ENCODE results near the gene ID4.

ID4 gene

GRCh38 chr6:19811397-19812079 lies 25.6 kb upstream of the ID4 start:
- DNase-seq: no peak
- Mint-ChIP-seq H3K27ac (no peak overlapping the region), H3K4me3 (no peak overlapping the region), H3K9me3 (peaks cover 0 to 4% of the 10 kb centered on the region in 2 donors), H3K27me3 (peaks cover 2 to 4% of the 10 kb centered on the region in 2 donors), H3K36me3 (ENCODE audit: insufficient read depth) (no peaks in the 10 kb centered on the region), H3K4me1 (ENCODE audit: low read depth in 2 of 2) (no peaks in the 10 kb centered on the region)
- ATAC-seq (replicated peaks): no peak

- Mint-ChIP-seq H3K4me1 (ENCODE audit: low read depth in 2 of 2) (no peaks in the 10 kb centered on the region), H3K4me3 (no peak overlapping the region), H3K27me3 (no peaks in the 10 kb centered on the region), H3K9me3 (peaks cover 0 to 7% of the 10 kb centered on the region in 2 donors), H3K27ac (no peak overlapping the region), H3K36me3 (ENCODE audit: insufficient read depth) (no peaks in the 10 kb centered on the region)
- DNase-seq: no peak
- no peak for ATAC-seq (replicated peaks)
Measured at GRCh38 chr6:19812512-19813119, 24.6 kb upstream of the ID4 start.

- Mint-ChIP-seq H3K4me1 (ENCODE audit: low read depth in 2 of 2) (no peaks in the 10 kb centered on the region), H3K4me3 (no peak overlapping the region), H3K27me3 (no peaks in the 10 kb centered on the region), H3K27ac (no peak overlapping the region), H3K9me3 (peaks cover 0 to 4% of the 10 kb centered on the region in 2 donors), H3K36me3 (ENCODE audit: insufficient read depth) (no peaks in the 10 kb centered on the region)
- DNase-seq (no peak), ATAC-seq (replicated peaks) (no peak)
Measured at GRCh38 chr6:19818805-19819204, 18.4 kb upstream of the ID4 start.

- DNase-seq (no peak), ATAC-seq (replicated peaks) (no peak)
- no peaks in the 10 kb centered on the region for H3K4me1 Mint-ChIP-seq (ENCODE audit: low read depth in 2 of 2)
- no peak overlapping the region for H3K4me3 Mint-ChIP-seq
- H3K27me3 Mint-ChIP-seq: no peaks in the 10 kb centered on the region
- peaks cover 0 to 1% of the 10 kb centered on the region in 2 donors for H3K9me3 Mint-ChIP-seq
- no peaks in the 10 kb centered on the region for H3K36me3 Mint-ChIP-seq (ENCODE audit: insufficient read depth)
- no peak overlapping the region for H3K27ac Mint-ChIP-seq
Measured at GRCh38 chr6:19824058-19824807, 12.9 kb upstream of the ID4 start.

GRCh38 chr6:19827247-19827646 lies 9.9 kb upstream of the ID4 start:
- Mint-ChIP-seq H3K9me3 (peaks cover 0 to 1% of the 10 kb centered on the region in 2 donors), H3K4me3 (no peak overlapping the region), H3K27me3 (no peaks in the 10 kb centered on the region), H3K4me1 (ENCODE audit: low read depth in 2 of 2) (no peaks in the 10 kb centered on the region), H3K27ac (no peak overlapping the region), H3K36me3 (ENCODE audit: insufficient read depth) (no peaks in the 10 kb centered on the region)
- no peak for ATAC-seq (replicated peaks)
- DNase-seq: no peak

- H3K9me3 Mint-ChIP-seq: peaks cover 0 to 1% of the 10 kb centered on the region in 2 donors
- ATAC-seq (replicated peaks) (no peak), DNase-seq (no peak)
- no peak overlapping the region for H3K4me3 Mint-ChIP-seq
- no peak overlapping the region for H3K27ac Mint-ChIP-seq
- H3K36me3 Mint-ChIP-seq (ENCODE audit: insufficient read depth): no peaks in the 10 kb centered on the region
- H3K4me1 Mint-ChIP-seq (ENCODE audit: low read depth in 2 of 2): no peaks in the 10 kb centered on the region
- H3K27me3 Mint-ChIP-seq: no peaks in the 10 kb centered on the region
Measured at GRCh38 chr6:19827903-19828302, 9.3 kb upstream of the ID4 start.

- Mint-ChIP-seq H3K4me1 (ENCODE audit: low read depth in 2 of 2) (no peaks in the 10 kb centered on the region), H3K9me3 (peaks cover 0 to 1% of the 10 kb centered on the region in 2 donors), H3K27me3 (peaks cover under 1 to 8% of the 10 kb centered on the region in 2 donors), H3K4me3 (no peak overlapping the region), H3K36me3 (ENCODE audit: insufficient read depth) (no peaks in the 10 kb centered on the region), H3K27ac (no peak overlapping the region)
- ATAC-seq (replicated peaks) (no peak), DNase-seq (no peak)
Measured at GRCh38 chr6:19830171-19830570, 7.0 kb upstream of the ID4 start.

GRCh38 chr6:19831358-19831757 lies 5.8 kb upstream of the ID4 start:
- DNase-seq (no peak), ATAC-seq (replicated peaks) (no peak)
- Mint-ChIP-seq H3K27ac (no peak overlapping the region), H3K4me1 (ENCODE audit: low read depth in 2 of 2) (no peaks in the 10 kb centered on the region), H3K36me3 (ENCODE audit: insufficient read depth) (no peaks in the 10 kb centered on the region), H3K9me3 (peaks cover 0 to 1% of the 10 kb centered on the region in 2 donors), H3K27me3 (peaks cover 6 to 19% of the 10 kb centered on the region in 2 donors), H3K4me3 (no peak overlapping the region)

- no peak overlapping the region for H3K27ac Mint-ChIP-seq
- DNase-seq (no peak), ATAC-seq (replicated peaks) (no peak)
- no peaks in the 10 kb centered on the region for H3K36me3 Mint-ChIP-seq (ENCODE audit: insufficient read depth)
- H3K27me3 Mint-ChIP-seq: peaks cover 18 to 31% of the 10 kb centered on the region in 2 donors
- no peaks in the 10 kb centered on the region for H3K9me3 Mint-ChIP-seq
- no peaks in the 10 kb centered on the region for H3K4me1 Mint-ChIP-seq (ENCODE audit: low read depth in 2 of 2)
- no peak overlapping the region for H3K4me3 Mint-ChIP-seq
Measured at GRCh38 chr6:19833947-19834346, 3.2 kb upstream of the ID4 start.

GRCh38 chr6:19834858-19835257 lies 2.3 kb upstream of the ID4 start:
- H3K27ac Mint-ChIP-seq: no peak overlapping the region

GRCh38 chr6:19835605-19836004 lies 1.6 kb upstream of the ID4 start:
- H3K4me1 Mint-ChIP-seq (ENCODE audit: low read depth in 2 of 2): no peaks in the 10 kb centered on the region
- H3K9me3 Mint-ChIP-seq: no peaks in the 10 kb centered on the region
- no peak for DNase-seq
- ATAC-seq (replicated peaks): no peak
- H3K36me3 Mint-ChIP-seq (ENCODE audit: insufficient read depth): no peaks in the 10 kb centered on the region
- H3K27ac Mint-ChIP-seq: no peak overlapping the region
- peaks cover 35 to 48% of the 10 kb centered on the region in 2 donors for H3K27me3 Mint-ChIP-seq
- H3K4me3 Mint-ChIP-seq: no peak overlapping the region

More at GRCh38 chr6:19834858-19835257, 2.3 kb upstream of the ID4 start:
- H3K36me3 Mint-ChIP-seq (ENCODE audit: insufficient read depth): no peaks in the 10 kb centered on the region
- no peaks in the 10 kb centered on the region for H3K4me1 Mint-ChIP-seq (ENCODE audit: low read depth in 2 of 2)
- no peak for ATAC-seq (replicated peaks)
- H3K4me3 Mint-ChIP-seq: no peak overlapping the region
- peaks cover 27 to 41% of the 10 kb centered on the region in 2 donors for H3K27me3 Mint-ChIP-seq
- no peaks in the 10 kb centered on the region for H3K9me3 Mint-ChIP-seq
- DNase-seq: no peak

GRCh38 chr6:19837511-19838441 lies 606 bp downstream of the ID4 start:
- no peak for ATAC-seq (replicated peaks)
- Mint-ChIP-seq H3K4me3 (no peak overlapping the region), H3K36me3 (ENCODE audit: insufficient read depth) (no peaks in the 10 kb centered on the region), H3K9me3 (no peaks in the 10 kb centered on the region), H3K27me3 (peaks cover 37 to 52% of the 10 kb centered on the region in 2 donors), H3K4me1 (ENCODE audit: low read depth in 2 of 2) (no peaks in the 10 kb centered on the region), H3K27ac (no peak overlapping the region)
- no peak for DNase-seq

Measured in effector memory CD8-positive, alpha-beta T cell (primary cell).